SH-SY5Y (cell line): ENCODE results near the gene COL19A1.

Source experiments
- GATA2 ChIP-seq: IDR thresholded peaks from 2 replicates; pipeline ENCODE4 v1.6.1; 2011; ENCODE audit warnings: mild to moderate bottlenecking, low read depth, low read length
- GATA3 ChIP-seq: IDR thresholded peaks from 2 replicates; pipeline ENCODE4 v1.6.1; 2011; ENCODE audit warnings: low read depth, mild to moderate bottlenecking, low read length, moderate library complexity

DNA sequence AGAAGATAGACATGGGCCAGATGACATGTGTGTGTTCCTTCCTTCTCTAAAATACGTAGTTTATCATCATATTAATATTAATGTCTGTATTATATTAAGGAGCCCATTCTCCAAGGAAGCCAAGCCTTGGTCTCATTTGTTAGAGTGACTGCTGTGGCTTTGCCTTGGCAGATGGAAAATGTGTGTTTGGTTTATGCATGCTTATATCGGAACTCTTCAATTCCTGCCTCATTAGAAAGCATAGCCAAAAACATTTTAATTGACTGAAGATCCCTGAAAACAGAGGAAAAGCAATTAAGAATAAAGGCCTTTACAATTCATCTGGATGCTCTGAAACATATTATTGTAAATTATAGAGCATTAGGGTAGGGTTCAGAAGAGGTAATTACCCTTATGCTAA is 330.2 kb downstream of the COL19A1 start:
- TF ChIP-seq GATA2 (no peak), GATA3 (no peak)
